T47D (cell line): ENCODE data around the gene GTPBP4.

Source experiments
- DNase-seq, 2 experiments: peaks; one replicate each; pipeline versions ENCODE4 v3.0.0 to v3.0.0-alpha.2; 2011 to 2012; ENCODE audit warnings: low read depth in 1 of 2, low spot score in 1 of 2
- JUND ChIP-seq: IDR thresholded peaks from 2 replicates; pipeline ENCODE4 v1.6.1; 2012; ENCODE audit warnings: low read depth
- in situ Hi-C: cut with HindIII; loops from 2 replicates; pipeline ENCODE4 v1.10.0; 2016; ENCODE audit warnings: low sequenced_read_pairs, low pct_unique_long_range_greater_than_20kb

Gene GTPBP4

DNA sequence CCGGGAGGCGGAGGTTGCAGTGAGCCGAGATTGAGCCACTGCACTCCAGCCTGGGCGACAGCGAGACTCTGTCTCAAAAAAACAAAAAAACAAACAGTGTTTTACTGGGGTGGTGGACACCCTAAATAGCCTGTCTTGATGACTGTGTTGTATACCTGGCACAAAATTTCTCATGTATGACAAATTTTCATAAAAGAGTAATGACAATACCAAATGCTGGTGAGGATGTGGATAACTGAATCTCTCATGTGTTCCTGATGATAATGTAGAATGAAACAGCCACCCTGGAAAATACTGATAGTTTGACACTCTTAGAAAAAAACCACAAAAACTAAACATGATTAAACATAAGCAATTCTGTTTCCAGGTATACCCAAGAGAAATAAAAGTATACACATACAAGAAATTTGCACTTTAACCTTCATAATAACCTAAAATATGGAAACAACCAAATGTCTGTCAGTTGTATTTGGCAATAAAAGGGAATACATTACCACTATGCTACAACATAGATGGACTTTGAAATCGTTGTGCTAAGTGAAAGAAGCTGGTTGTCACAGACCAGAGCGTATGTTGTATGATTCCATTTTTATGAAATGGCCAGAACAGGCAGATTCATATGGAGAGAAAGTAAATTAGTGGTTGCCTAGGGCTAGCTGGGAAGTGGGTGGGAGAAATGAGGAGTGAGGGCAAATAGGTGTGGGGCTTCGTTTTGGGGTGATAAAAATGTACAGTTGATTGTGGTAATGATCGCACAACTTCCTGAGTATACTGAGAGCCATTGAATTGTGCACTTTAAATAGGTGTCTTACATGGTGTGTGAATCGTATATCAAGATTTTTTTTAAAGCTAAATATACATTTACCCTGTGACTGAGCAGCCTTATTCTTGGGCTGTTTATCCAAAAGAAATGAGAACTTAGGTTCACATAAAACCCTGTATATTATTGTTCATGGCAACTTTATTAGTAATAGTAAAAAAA is 80.4 kb downstream of the GTPBP4 start:
- in situ Hi-C loops = no loop called here
- TF ChIP-seq JUND = no peak
- DNase-seq = no peak
